ENCODE data around the gene WWP2.

WWP2 gene

DNA sequence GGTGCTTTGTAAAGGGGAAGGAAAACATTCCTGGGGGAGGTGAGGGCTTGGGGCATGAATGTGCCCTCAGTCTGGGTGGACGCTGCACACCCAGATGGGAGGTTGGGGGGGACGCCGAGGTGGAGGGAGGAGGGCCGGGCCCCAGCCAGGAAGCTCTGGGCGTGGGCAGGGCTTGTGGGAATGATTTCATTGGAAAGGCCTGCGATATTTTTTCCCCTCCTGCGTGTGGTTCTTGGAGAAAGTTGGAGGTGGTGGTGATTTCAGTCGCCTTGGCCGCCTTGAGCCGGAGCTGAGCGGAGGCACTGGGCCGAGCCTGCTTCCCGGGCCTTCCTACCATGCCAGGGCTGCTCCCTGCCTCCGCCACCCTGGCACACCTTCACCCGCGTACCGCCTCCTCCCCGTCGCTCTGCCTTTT is 162.7 kb downstream of the WWP2 start:
- in situ Hi-C loops (cut with MboI; ENCODE audit: low sequenced_read_pairs) = no loop called here

DNA sequence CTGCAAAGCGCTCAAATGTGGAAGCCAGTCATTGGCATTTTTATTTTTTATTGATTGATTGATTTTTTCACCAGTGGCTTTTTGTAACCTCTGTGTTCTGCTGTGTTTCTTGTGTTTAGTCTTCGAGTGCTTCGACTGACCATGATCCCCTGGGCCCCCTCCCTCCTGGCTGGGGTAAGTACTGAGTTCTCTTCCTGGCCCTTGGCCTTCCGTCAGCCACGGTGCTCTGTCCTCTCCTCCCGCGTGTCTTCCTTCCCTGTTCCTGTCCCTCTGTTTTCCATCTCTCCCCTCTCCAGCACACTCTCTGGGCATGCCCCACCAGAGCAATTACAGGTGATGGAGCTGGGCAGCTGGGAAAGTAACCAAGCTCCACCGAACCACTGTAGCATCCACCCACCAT is 163.2 kb downstream of the WWP2 start:
- in situ Hi-C loops (cut with MboI; ENCODE audit: low sequenced_read_pairs) = no loop called here

GRCh38 chr16:69926241-69926640 is 164.1 kb downstream of the WWP2 start:
- in situ Hi-C loops (cut with MboI; ENCODE audit: low sequenced_read_pairs) = no loop called here

GRCh38 chr16:69927056-69927757 is 165.1 kb downstream of the WWP2 start:
- in situ Hi-C loops (cut with MboI; ENCODE audit: low sequenced_read_pairs) = no loop called here

DNA sequence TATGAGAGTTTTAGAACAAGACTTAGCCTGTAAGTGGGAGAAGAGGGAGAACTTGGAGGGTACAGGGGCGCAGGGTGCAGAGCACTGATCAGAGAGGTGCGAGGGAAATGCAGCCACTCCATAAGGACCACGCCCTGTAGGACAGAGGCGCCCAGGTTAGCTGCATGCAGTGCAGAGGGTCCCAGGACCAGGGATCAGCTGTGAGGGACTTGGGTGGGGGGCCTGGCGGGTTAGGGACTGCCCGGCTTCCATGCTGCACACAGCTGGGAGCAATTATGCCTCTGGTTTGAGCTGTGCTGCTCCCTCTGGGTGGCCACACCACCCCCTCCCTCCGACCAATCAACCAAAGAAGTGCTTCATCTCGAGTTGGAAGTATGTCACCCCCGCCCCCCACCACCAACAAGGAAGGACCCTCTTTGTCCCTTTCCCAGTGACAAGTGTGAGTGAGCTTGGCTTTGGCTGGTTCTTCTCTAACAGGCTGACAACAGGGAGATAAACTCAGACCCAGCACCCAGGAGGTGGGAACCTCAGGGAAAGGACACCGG is 166.8 kb downstream of the WWP2 start:
- in situ Hi-C loops (cut with MboI; ENCODE audit: low sequenced_read_pairs) = no loop called here

DNA sequence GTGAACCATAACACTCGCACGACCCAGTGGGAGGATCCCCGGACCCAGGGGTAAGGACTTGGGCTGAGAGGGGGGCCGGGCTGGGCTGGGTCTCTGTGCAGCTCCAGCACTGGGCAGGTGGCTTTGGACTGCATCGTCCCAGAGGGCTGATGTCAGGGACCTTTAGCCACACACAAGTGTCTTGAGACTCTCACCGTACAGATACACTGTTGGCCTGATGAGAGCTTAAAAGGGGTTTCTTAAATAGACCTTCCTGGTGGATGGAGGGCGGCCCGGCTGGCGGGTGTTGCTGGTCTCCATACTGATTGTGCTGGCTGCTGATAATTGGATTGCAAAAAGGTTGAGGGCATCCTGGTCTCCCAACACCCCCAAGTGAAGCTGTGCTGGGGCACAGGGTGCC is 167.3 kb downstream of the WWP2 start:
- in situ Hi-C loops (cut with MboI; ENCODE audit: low sequenced_read_pairs) = no loop called here

GRCh38 chr16:69930117-69930776 is 168.1 kb downstream of the WWP2 start:
- in situ Hi-C loops (cut with MboI; ENCODE audit: low sequenced_read_pairs) = no loop called here

GRCh38 chr16:69931631-69932030 is 169.5 kb downstream of the WWP2 start:
- in situ Hi-C loops (cut with MboI; ENCODE audit: low sequenced_read_pairs) = no loop called here

- in situ Hi-C loops (cut with MboI; ENCODE audit: low sequenced_read_pairs) = no loop called here
Observed at GRCh38 chr16:69932228-69932627, 170.1 kb downstream of the WWP2 start.

GRCh38 chr16:69932691-69933392 is 170.7 kb downstream of the WWP2 start:
- in situ Hi-C loops (cut with MboI; ENCODE audit: low sequenced_read_pairs) = no loop called here

DNA sequence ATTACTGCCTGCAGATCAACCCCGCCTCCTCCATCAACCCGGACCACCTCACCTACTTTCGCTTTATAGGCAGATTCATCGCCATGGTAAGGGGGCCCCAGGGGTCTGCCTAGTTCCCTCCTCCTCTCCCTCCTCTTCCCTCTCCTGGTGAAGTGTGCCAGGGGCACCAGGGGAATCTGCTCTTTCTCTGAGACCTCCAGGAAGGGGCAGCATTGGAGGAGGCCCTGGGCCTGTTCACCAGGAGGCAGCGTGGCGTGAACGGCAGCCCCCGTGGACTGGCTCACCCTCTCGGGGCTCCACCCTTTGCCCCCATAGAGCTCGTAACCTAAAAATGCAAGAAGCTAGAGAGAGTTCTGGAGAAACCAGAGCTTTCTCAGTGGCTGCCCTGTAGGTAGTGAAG is 171.9 kb downstream of the WWP2 start:
- in situ Hi-C loops (cut with MboI; ENCODE audit: low sequenced_read_pairs) = no loop called here

DNA sequence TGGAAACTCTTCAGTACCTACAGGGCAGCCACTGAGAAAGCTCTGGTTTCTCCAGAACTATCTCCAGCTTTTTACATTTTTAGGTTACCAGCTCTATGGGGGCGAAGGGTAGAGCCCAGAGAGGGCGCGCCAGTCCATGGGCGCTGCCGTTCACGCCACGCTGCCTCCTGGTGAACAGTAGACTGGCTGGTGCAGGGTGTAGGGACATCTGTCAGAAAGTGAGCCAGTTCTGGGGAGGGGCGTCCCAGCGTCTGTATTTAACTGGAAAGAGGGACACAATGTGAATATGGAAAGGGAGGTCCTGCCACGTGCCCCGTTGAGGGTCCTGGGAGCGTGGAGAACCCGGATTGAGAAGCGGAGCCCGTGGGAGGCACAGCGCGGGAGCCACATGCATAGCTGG is 172.6 kb downstream of the WWP2 start:
- in situ Hi-C loops (cut with MboI; ENCODE audit: low sequenced_read_pairs) = no loop called here

- in situ Hi-C loops (cut with MboI; ENCODE audit: low sequenced_read_pairs) = no loop called here
Observed at GRCh38 chr16:69935278-69935711, 173.2 kb downstream of the WWP2 start.

GRCh38 chr16:69935740-69936139 is 173.6 kb downstream of the WWP2 start:
- in situ Hi-C loops (cut with MboI; ENCODE audit: low sequenced_read_pairs) = no loop called here

DNA sequence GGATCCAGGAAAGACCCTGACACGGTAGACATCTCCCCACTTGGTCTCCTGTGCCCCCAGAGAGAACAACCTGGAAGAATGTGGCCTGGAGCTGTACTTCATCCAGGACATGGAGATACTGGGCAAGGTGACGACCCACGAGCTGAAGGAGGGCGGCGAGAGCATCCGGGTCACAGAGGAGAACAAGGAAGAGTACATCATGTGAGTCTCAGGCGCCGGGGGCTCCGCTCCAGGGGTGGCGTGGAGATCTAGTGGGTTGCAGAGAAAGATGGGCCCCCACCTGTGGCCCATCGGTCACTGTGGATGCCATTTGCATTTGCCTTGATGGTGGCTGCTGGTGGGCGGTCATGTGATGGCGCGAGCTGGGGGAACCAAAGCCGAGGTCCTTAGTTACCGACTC is 174.1 kb downstream of the WWP2 start:
- in situ Hi-C loops (cut with MboI; ENCODE audit: low sequenced_read_pairs) = no loop called here

DNA sequence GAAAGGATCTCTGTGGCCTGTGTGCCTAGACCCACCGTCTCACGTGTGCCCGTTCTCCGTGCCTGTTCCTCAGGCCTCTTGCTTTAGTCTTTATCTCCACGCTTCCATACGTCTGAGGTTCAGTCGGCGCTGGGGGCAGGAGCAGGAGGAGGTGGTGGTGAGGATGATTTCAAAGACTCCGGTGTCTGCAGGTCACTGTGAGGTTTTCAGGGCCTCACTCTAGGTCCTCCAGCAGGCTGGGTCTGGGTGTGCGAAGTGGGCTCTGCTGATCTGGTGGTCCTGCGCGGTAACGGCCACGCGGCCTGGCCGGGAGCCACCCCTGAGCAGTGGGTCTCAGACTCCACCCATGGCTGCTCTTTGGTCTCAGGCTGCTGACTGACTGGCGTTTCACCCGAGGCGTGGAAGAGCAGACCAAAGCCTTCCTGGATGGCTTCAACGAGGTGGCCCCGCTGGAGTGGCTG is 174.6 kb downstream of the WWP2 start:
- in situ Hi-C loops (cut with MboI; ENCODE audit: low sequenced_read_pairs) = no loop called here

DNA sequence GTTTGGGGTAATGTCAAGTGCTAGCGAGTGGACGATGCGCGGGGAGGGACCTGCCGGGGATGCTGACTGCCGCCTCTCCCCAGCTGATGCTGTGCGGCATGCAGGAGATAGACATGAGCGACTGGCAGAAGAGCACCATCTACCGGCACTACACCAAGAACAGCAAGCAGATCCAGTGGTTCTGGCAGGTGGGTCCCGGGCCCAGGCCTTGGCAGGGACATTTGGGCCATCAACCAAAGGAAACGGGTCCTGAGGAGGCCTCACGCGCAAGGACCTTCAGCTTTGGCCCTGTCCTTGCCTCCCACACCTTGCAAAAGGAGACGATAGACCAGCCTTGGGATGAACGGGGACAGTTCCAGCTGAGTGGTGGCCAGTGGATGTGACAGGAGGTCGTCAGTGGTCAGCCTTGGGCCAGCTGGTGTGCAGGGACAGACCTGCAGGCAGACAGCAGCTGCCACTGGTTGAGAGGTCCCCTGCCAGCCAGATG is 175.4 kb downstream of the WWP2 start:
- in situ Hi-C loops (cut with MboI; ENCODE audit: low sequenced_read_pairs) = no loop called here

DNA sequence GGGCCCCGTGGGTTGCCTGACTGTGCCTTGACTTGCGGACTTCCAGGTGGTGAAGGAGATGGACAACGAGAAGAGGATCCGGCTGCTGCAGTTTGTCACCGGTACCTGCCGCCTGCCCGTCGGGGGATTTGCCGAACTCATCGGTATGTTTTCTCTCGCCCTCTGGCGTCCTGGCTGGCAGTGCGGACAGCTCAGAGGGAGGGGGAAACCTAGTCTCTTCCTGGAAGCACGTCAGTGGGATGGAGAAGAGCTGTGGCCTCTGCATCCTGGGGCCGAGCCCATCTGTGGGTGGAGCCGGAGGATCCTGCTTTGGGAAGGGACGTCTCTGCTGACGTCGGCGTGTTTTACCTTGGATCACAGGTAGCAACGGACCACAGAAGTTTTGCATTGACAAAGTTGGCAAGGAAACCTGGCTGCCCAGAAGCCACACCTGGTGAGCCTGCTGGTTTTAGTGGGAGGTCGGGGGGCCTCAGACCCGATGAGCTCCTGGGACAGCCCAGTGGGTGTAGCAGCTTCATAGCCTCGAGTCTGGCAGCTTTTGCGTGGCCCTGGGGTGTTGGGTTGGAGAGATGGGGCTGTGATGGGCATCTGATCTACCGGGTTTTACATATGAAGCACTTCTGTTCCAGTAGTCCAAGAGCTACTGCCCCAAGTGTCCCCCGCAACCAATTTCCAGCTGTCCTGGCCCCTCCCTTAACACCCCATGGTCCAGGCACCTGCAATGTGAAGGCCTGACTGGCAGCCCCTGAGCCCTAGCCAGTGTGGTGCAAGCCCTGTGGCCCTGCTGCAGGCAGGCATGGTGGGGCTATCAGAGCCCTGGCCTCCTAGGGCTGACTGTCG is 177.1 kb downstream of the WWP2 start:
- in situ Hi-C loops (cut with MboI; ENCODE audit: low sequenced_read_pairs) = no loop called here

DNA sequence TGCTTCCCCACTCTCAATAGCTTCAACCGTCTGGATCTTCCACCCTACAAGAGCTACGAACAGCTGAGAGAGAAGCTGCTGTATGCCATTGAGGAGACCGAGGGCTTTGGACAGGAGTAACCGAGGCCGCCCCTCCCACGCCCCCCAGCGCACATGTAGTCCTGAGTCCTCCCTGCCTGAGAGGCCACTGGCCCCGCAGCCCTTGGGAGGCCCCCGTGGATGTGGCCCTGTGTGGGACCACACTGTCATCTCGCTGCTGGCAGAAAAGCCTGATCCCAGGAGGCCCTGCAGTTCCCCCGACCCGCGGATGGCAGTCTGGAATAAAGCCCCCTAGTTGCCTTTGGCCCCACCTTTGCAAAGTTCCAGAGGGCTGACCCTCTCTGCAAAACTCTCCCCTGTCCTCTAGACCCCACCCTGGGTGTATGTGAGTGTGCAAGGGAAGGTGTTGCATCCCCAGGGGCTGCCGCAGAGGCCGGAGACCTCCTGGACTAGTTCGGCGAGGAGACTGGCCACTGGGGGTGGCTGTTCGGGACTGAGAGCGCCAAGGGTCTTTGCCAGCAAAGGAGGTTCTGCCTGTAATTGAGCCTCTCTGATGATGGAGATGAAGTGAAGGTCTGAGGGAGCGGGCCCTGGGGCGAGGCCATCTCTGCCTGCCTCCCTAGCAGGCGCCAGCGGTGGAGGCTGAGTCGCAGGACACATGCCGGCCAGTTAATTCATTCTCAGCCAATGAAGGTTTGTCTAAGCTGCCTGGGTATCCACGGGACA is 177.9 kb downstream of the WWP2 start:
- in situ Hi-C loops (cut with MboI; ENCODE audit: low sequenced_read_pairs) = no loop called here

- in situ Hi-C loops (cut with MboI; ENCODE audit: low sequenced_read_pairs) = no loop called here
Observed at GRCh38 chr16:69940676-69941075, 178.5 kb downstream of the WWP2 start.

Measured in HL-60/S4 treated with retinoic acid at 250 ng/mL for 4 days and 3 days (cell line).